Karpas-422 (cell line): ENCODE data around the gene CACNB2. TPM values are rescaled to one million over a fixed set of nuclear protein-coding genes. Genes with fewer than 3 reads are reported as not detected.
"Not testable (repeated sequence)": the region's sequence is repeated elsewhere in the genome, so short reads cannot be mapped to it uniquely, and the experiment has no call there.

Source experiments
- DNase-seq: peaks from one replicate; pipeline ENCODE4 v3.0.0-alpha.2; 2015
- H2AFZ ChIP-seq: fragments of 200-600 bp; sonication (generic); 2 replicates; pipeline ENCODE4 v1.6.1; 2014; ENCODE audit warnings: antibody characterized with exemption, low read length, mixed read lengths
- H3K27ac ChIP-seq: fragments of 200-600 bp; sonication (generic); 2 replicates; pipeline ENCODE4 v1.5.1; 2014; ENCODE audit warnings: mild to moderate bottlenecking, low read length, moderate library complexity
- H3K27me3 ChIP-seq: fragments of 200-600 bp; sonication (generic); 2 replicates; pipeline ENCODE4 v1.6.1; 2014; ENCODE audit warnings: low read length, mixed read lengths
- H3K36me3 ChIP-seq: fragments of 200-600 bp; sonication (generic); 2 replicates; pipeline ENCODE4 v1.6.1; 2014; ENCODE audit warnings: low read length, mixed read lengths; ENCODE audit not compliant: insufficient read depth
- H3K4me1 ChIP-seq: fragments of 200-600 bp; sonication (generic); 2 replicates; pipeline ENCODE4 v1.6.1; 2014; ENCODE audit warnings: mild to moderate bottlenecking, low read length, mixed read lengths
- H3K4me2 ChIP-seq: fragments of 200-600 bp; sonication (generic); 2 replicates; pipeline ENCODE4 v1.6.1; 2014; ENCODE audit warnings: low read length, low read depth, mild to moderate bottlenecking; ENCODE audit not compliant: poor library complexity, severe bottlenecking
- H3K4me3 ChIP-seq: fragments of 200-600 bp; sonication (generic); 2 replicates; pipeline ENCODE4 v1.5.1; 2014; ENCODE audit warnings: mild to moderate bottlenecking, antibody characterized with exemption, low read length, mixed read lengths
- H3K79me2 ChIP-seq: fragments of 200-600 bp; sonication (generic); 2 replicates; pipeline ENCODE4 v1.6.1; 2014; ENCODE audit warnings: mild to moderate bottlenecking, low read length, mixed read lengths
- H3K9ac ChIP-seq: fragments of 200-600 bp; sonication (generic); 2 replicates; pipeline ENCODE4 v1.6.0; 2014; ENCODE audit warnings: low read length
- H3K9me2 ChIP-seq: fragments of 200-600 bp; sonication (generic), shearing (Covaris generic); replicated peaks from 2 replicates; pipeline ENCODE4 v1.6.0; 2014; ENCODE audit warnings: mild to moderate bottlenecking, low read length, moderate library complexity; ENCODE audit not compliant: insufficient read depth
- H3K9me3 ChIP-seq: fragments of 300-700, 200-600 bp; sonication (generic); 2 replicates; pipeline ENCODE4 v1.6.1; 2014; ENCODE audit warnings: low read length, mixed read lengths
- H4K20me1 ChIP-seq: fragments of 200-600 bp; sonication (generic); 2 replicates; pipeline ENCODE4 v1.6.1; 2014; ENCODE audit warnings: mild to moderate bottlenecking, antibody characterized with exemption, low read length, low read depth; ENCODE audit not compliant: insufficient read depth
- total RNA-seq: library from RNA; depleted of rRNA; stranded (reverse); fragments of >200 nt; shearing (Covaris generic); gene quantifications from 2 replicates; pipeline ENCODE4 v1.2.3, GENCODE V29; 2014; ENCODE audit warnings: low replicate concordance

Gene CACNB2
- total RNA-seq, 1 experiment from 2014 or later, result not detected

DNA sequence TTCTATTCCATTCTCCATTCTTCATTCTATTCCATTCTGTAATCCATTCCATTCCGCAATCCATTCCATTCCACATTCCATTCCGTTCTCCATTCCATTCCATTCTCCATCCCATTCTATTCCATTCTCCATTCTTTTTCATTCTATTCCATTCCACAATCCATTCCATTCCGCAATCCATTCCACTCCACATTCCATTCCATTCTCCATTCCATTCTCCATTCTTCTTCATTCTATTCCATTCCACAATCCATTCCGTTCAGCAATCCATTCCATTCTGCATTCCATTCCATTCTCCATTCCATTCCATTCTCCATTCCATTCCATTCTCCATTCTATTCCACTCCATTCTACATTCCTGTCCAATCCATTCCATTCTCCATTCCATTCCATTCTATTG, 426.0 kb downstream of the CACNB2 start:
- H3K27ac ChIP-seq, result no peak overlapping the region
- H3K4me1 ChIP-seq, result no peaks in the 10 kb centered on the region
- H3K9ac ChIP-seq, result no peak overlapping the region
- no peaks in the 10 kb centered on the region for H3K27me3 ChIP-seq
- no peak overlapping the region for H3K4me2 ChIP-seq
- no peak overlapping the region for H2AFZ ChIP-seq
- H3K79me2 ChIP-seq, result no peaks in the 10 kb centered on the region
- peaks cover 82% of the 10 kb centered on the region for H3K9me3 ChIP-seq
- no peak overlapping the region for H3K4me3 ChIP-seq
- H4K20me1 ChIP-seq, result no peaks in the 10 kb centered on the region
- no peaks in the 10 kb centered on the region for H3K36me3 ChIP-seq
- no peaks in the 10 kb centered on the region for H3K9me2 ChIP-seq
- DNase-seq, result no peak

DNA sequence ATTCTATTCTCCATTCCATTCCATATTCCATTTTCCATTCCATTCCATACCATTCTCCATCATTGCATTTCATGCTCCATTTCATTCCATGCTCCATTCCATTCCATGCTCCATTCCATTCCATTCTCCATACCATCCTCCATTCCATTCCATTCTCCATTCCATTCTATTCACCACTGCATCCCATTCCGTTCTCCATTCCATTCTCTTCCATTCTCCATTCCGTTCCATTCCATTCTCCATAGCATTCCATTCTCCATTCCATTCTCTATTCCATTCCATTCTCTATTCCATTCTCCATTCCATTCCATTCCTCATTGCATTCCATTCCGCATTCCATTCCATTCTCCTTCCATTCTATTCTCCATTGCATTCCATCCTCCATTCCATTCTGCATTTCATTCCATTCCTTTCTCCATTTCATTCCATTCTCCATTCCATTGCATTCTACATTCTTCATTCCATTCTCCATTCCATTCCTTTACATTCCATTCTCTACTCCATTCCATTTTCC, 427.2 kb downstream of the CACNB2 start:
- Histone ChIP-seq H3K4me2 (no peak overlapping the region), H3K9ac (no peak overlapping the region), H3K27me3 (no peaks in the 10 kb centered on the region), H3K27ac (no peak overlapping the region), H3K36me3 (no peaks in the 10 kb centered on the region), H3K79me2 (no peaks in the 10 kb centered on the region), H3K4me3 (no peak overlapping the region), H4K20me1 (no peaks in the 10 kb centered on the region), H2AFZ (no peak overlapping the region), H3K9me3 (peaks cover 88% of the 10 kb centered on the region), H3K9me2 (no peaks in the 10 kb centered on the region), H3K4me1 (no peaks in the 10 kb centered on the region)
- no peak for DNase-seq

DNA sequence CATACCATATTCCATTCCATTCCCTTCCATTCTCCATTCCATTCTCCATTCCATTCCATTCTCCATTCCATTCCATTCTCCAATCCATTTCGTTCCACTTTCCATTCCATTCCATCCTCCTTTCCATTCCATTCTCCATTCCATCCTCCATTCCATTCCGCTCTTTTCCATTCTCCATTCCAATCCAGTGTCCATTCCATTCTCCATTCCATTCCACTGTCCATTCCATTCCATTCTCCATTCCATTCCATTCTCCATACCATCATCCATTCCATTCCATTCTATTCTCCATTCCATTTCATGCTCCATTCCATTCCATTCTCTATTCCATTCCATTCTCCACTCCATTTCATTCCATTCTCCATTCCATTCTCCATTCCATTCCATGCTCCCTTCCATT, 430.2 kb downstream of the CACNB2 start:
- H3K9me2 ChIP-seq, H3K4me1 ChIP-seq, H3K27me3 ChIP-seq, H4K20me1 ChIP-seq, H3K79me2 ChIP-seq, H3K4me3 ChIP-seq, H3K4me2 ChIP-seq, H2AFZ ChIP-seq, H3K36me3 ChIP-seq, H3K9ac ChIP-seq, H3K27ac ChIP-seq, DNase-seq: not testable (repeated sequence)
- H3K9me3 ChIP-seq, result peaks cover 79% of the 10 kb centered on the region

- H3K4me1 ChIP-seq, result no peaks in the 10 kb centered on the region
- H4K20me1 ChIP-seq, result no peaks in the 10 kb centered on the region
- H3K9me3 ChIP-seq, result peaks cover 73% of the 10 kb centered on the region
- no peak overlapping the region for H3K4me3 ChIP-seq
- 0 out of 2 replicates have a peak, but pooled peaks cover 4% of the 10 kb centered on the region for H3K36me3 ChIP-seq
- no peak overlapping the region for H2AFZ ChIP-seq
- H3K4me2 ChIP-seq, result no peak overlapping the region
- no peaks in the 10 kb centered on the region for H3K9me2 ChIP-seq
- no peaks in the 10 kb centered on the region for H3K27me3 ChIP-seq
- no peak overlapping the region for H3K27ac ChIP-seq
- no peak for DNase-seq
- H3K9ac ChIP-seq, result no peak overlapping the region
- no peaks in the 10 kb centered on the region for H3K79me2 ChIP-seq
Measured at GRCh38 chr10:18571076-18571475, 430.9 kb downstream of the CACNB2 start.

GRCh38 chr10:18571780-18572179, 431.6 kb downstream of the CACNB2 start:
- H3K79me2 ChIP-seq, result no peaks in the 10 kb centered on the region
- no peaks in the 10 kb centered on the region for H4K20me1 ChIP-seq

DNA sequence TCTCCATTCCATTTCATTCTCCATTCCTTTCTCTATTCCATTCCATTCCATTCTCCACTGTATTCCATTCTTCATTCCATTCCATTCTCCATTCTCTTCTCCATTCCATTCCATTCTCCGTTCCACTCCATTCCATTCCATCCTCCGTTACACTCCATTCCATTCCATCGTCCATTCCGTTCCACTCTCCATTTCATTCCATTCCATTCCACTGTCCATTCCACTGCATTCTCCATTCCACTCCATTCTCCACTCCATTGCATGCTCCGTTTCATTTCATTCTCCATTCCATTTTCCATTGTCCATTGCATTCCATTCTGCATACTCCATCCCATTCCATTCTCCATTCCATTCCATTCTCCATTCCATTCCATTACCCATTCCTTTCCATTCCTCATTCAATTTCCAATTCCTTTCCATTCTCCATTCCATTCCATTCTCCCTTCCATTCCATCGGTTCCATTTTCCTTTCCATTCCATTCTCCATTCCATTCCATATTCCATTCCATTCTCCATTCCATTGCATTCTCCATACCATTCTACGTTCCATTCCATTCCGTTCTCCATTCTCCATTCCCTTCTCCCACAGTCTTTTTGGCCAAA, 432.8 kb downstream of the CACNB2 start:
- no peaks in the 10 kb centered on the region for H3K9me2 ChIP-seq
- no peak for DNase-seq
- no peak overlapping the region for H2AFZ ChIP-seq
- H3K9ac ChIP-seq, result no peak overlapping the region
- H3K36me3 ChIP-seq, result peaks cover 14% of the 10 kb centered on the region
- H3K4me2 ChIP-seq, result no peak overlapping the region
- no peak overlapping the region for H3K27ac ChIP-seq
- no peaks in the 10 kb centered on the region for H3K4me1 ChIP-seq
- H3K79me2 ChIP-seq, result no peaks in the 10 kb centered on the region
- H3K27me3 ChIP-seq, result no peaks in the 10 kb centered on the region
- H3K9me3 ChIP-seq, result peaks cover 53% of the 10 kb centered on the region
- H3K4me3 ChIP-seq, result no peak overlapping the region
- no peaks in the 10 kb centered on the region for H4K20me1 ChIP-seq

More at GRCh38 chr10:18571780-18572179, 431.6 kb downstream of the CACNB2 start:
- Histone ChIP-seq H3K27ac (no peak overlapping the region), H3K4me1 (no peaks in the 10 kb centered on the region), H3K9me2 (no peaks in the 10 kb centered on the region), H3K9me3 (peaks cover 66% of the 10 kb centered on the region), H2AFZ (no peak overlapping the region), H3K27me3 (no peaks in the 10 kb centered on the region), H3K4me2 (no peak overlapping the region), H3K36me3 (peaks cover 4% of the 10 kb centered on the region; the same call in 1 of the 2 replicates), H3K9ac (no peak overlapping the region), H3K4me3 (no peak overlapping the region)
- DNase-seq, result no peak

DNA sequence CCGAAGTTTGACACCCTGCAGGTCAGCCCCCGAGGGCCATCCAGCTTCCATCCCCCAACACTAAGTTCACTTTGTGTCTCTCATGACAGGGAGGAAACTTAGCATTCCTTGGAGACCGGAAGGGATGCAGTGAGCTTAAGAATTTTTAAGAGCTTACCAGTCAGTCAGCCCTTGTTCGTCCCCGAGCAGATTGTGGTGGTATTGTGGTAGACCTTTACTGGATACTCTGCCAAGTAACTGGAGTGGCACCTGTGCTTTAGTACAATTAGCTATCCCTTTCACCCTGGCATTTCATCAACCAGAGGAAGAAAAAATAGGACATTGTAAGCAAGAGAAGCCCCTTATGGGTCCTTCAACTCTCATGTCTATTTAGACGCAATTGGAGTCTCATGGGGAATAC, 436.4 kb downstream of the CACNB2 start:
- DNase-seq, result no peak
- no peaks in the 10 kb centered on the region for H3K27me3 ChIP-seq
- H2AFZ ChIP-seq, result no peak overlapping the region
- no peak overlapping the region for H3K4me2 ChIP-seq
- peaks cover 23% of the 10 kb centered on the region for H3K9me3 ChIP-seq
- H3K9me2 ChIP-seq, result no peaks in the 10 kb centered on the region
- no peak overlapping the region for H3K4me3 ChIP-seq
- H3K27ac ChIP-seq, result no peak overlapping the region
- H4K20me1 ChIP-seq, result no peaks in the 10 kb centered on the region
- H3K4me1 ChIP-seq, result no peaks in the 10 kb centered on the region
- H3K79me2 ChIP-seq, result no peaks in the 10 kb centered on the region
- peaks cover 41% of the 10 kb centered on the region for H3K36me3 ChIP-seq
- H3K9ac ChIP-seq, result no peak overlapping the region

DNA sequence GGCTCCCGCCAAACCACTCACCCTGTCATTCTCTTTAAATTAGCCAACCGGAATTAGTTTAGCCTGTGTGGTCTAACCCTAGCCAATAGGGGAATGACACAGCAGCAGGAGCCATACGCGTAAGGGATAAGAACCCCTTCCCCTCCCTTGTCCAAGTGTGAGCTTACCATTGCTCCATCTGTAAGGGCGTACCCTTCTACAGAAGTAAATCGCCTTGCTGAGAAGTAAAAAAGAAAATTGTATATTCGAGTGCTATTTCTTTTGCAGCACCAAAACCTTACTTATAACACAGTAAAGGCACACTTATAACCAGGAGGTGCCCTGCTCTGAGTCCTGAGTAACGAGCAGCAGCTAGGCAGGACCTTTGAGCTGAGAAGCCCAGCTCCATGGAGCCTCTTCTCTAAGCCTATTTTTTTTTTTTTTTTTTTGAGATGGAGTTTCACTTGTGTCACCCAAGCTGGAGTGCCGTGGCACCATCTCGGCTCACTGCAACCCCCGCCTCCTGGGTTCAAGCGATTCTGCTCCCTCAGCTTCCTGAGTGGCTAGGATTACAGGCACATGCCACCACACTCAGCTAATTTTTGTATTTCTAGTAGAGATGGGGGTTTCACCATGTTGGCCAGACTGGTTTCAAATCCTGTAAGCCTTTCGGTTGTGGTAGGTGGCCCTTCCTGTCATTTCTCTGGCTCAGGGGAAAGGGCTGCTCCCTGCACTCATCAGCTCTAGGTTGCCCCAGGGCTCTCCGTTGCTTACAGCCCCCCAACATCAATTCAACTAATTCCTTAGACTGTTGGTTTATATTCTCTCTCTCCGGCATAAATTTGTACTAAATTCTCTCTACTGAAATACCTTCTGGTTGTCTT, 437.8 kb downstream of the CACNB2 start:
- peaks cover 49% of the 10 kb centered on the region for H3K36me3 ChIP-seq
- peaks cover 9% of the 10 kb centered on the region for H3K9me3 ChIP-seq
- no peak for DNase-seq
- H3K9ac ChIP-seq, result no peak overlapping the region
- H3K27me3 ChIP-seq, result no peaks in the 10 kb centered on the region
- H4K20me1 ChIP-seq, result no peaks in the 10 kb centered on the region
- no peaks in the 10 kb centered on the region for H3K79me2 ChIP-seq
- H3K4me1 ChIP-seq, result no peaks in the 10 kb centered on the region
- H3K27ac ChIP-seq, result no peak overlapping the region
- no peaks in the 10 kb centered on the region for H3K9me2 ChIP-seq
- H2AFZ ChIP-seq, result no peak overlapping the region
- H3K4me3 ChIP-seq, result no peak overlapping the region
- no peak overlapping the region for H3K4me2 ChIP-seq
